ENCODE measurements around the gene PLEK2. TPM values are rescaled to one million over a fixed set of nuclear protein-coding genes. Genes with fewer than 3 reads are reported as not detected.

Gene PLEK2
- total and polyA plus RNA-seq, 2 experiments from 2014 or later: 1.0 to 2.2 TPM

GRCh38 chr14:67371247-67372148 is 40.5 kb downstream of the PLEK2 start:
- Histone ChIP-seq H3K27ac (ENCODE audit: low read depth) (no peak overlapping the region), H4K20me1 (replicated peaks; ENCODE audit: insufficient read depth) (peaks cover 16% of the 10 kb centered on the region), H3K4me2 (no peak overlapping the region), H3K9me2 (ENCODE audit: insufficient read depth) (no peaks in the 10 kb centered on the region), H3F3A (replicated peaks; ENCODE audit: low read depth) (no peaks in the 10 kb centered on the region), H3K79me2 (replicated peaks; ENCODE audit: insufficient read depth) (peaks cover 15% of the 10 kb centered on the region; the same call in 1 of the 2 replicates), H3K4me1 (ENCODE audit: insufficient read depth) (no peaks in the 10 kb centered on the region), H3K4me3 (no peak overlapping the region), H2AFZ (no peak overlapping the region), H3K36me3 (ENCODE audit: insufficient read depth) (peaks cover 54% of the 10 kb centered on the region), H3K27me3 (ENCODE audit: insufficient read depth) (no peaks in the 10 kb centered on the region)
- no peaks in the 10 kb centered on the region for H3K4me1 Mint-ChIP-seq
- ATAC-seq (no peak), DNase-seq (ENCODE audit: low spot score) (no peak)
- no peaks in the 10 kb centered on the region for H3K9me3 Mint-ChIP-seq
- H3K4me3 Mint-ChIP-seq: no peak overlapping the region
- peaks cover 74% of the 10 kb centered on the region for H3K36me3 Mint-ChIP-seq (ENCODE audit: low read depth)
- no peak overlapping the region for H3K27ac Mint-ChIP-seq
- no peaks in the 10 kb centered on the region for H3K27me3 Mint-ChIP-seq (ENCODE audit: insufficient read depth, low read depth, poor library complexity)
- TF ChIP-seq JUNB (IDR thresholded peaks at IDR 0.05; ENCODE audit: unreplicated experiment): no peak
- TF ChIP-seq CTCF (conservative IDR thresholded peaks at IDR 0.05; ENCODE audit: low read depth in 2 of 2): no peak
- TF ChIP-seq REST (IDR thresholded peaks at IDR 0.05; ENCODE audit: unreplicated experiment): no peak
- no peak for TF ChIP-seq ETS1 (IDR thresholded peaks at IDR 0.05)
- TF ChIP-seq POLR2AphosphoS5 (IDR thresholded peaks at IDR 0.05; ENCODE audit: low read depth): no peak
- TF ChIP-seq EZH2 (IDR thresholded peaks at IDR 0.05; ENCODE audit: low read depth, unreplicated experiment): no peak
- TF ChIP-seq ZNF462 (CRISPR knock-in tag; IDR thresholded peaks at IDR 0.05): no peak
- TF ChIP-seq ZNF114 (CRISPR knock-in tag; IDR thresholded peaks at IDR 0.05): no peak
- TF ChIP-seq ZNF331 (CRISPR knock-in tag; IDR thresholded peaks at IDR 0.05; ENCODE audit: low read depth): no peak
- TF ChIP-seq CREB1 (CRISPR knock-in tag; IDR thresholded peaks at IDR 0.05; ENCODE audit: low read depth): no peak
